Dermis lymphatic vessel endothelial cell (primary cell): ENCODE results near the gene EPHB4. TPM values are rescaled to one million over a fixed set of nuclear protein-coding genes. Genes with fewer than 3 reads are reported as not detected.

ENCODE experiments used
- total RNA-seq: library from RNA; depleted of rRNA; stranded (reverse); fragments of >200 nt; gene quantifications from 2 replicates; pipeline ENCODE4 v1.2.1, GENCODE V29; 2014

The EPHB4 gene
- 414 and 442 TPM in 2 replicates for total RNA-seq

GRCh38 chr7:100827330-100828226 is at the start of gene EPHB4:
TSS of gene EPHB4 (minus strand) at chr7:100827523. CDS start at chr7:100827030, 493 bp downstream.

GRCh38 chr7:100874577-100875355 is 47.4 kb upstream of the EPHB4 start, which contains the start of gene SRRT:
TSS of gene SRRT (plus strand) at chr7:100875103. CDS start at chr7:100875591, 488 bp downstream.

GRCh38 chr7:100867040-100867775 is 39.9 kb upstream of the EPHB4 start, which contains the start of gene TRIP6:
TSS of gene TRIP6 (plus strand) at chr7:100867387. CDS start at chr7:100867498, 111 bp downstream.

GRCh38 chr7:100852048-100852872 is 24.9 kb upstream of the EPHB4 start, which contains the start of gene SLC12A9:
TSS of gene SLC12A9 (plus strand) at chr7:100852713. CDS start at chr7:100854198, 1,485 bp downstream.

Other genes starting within 250 kb of the EPHB4 start
- 4.4 and 5.5 TPM in 2 replicates for gene LRCH4, start 241.4 kb downstream of the EPHB4 start, total RNA-seq
- gene FBXO24, start 241.2 kb downstream of the EPHB4 start, total RNA-seq = 0.09 and 0.11 TPM in 2 replicates
- 0.09 and 0.11 TPM in 2 replicates for gene PCOLCE, start 225.2 kb downstream of the EPHB4 start, total RNA-seq
- 5.4 and 6.4 TPM in 2 replicates for gene MOSPD3, start 215.0 kb downstream of the EPHB4 start, total RNA-seq
- gene TFR2, start 186.0 kb downstream of the EPHB4 start, total RNA-seq = 0.17 and 0.54 TPM in 2 replicates
- gene ACTL6B, start 171.1 kb downstream of the EPHB4 start, total RNA-seq = not detected in 2 replicates
- gene GNB2, start 153.8 kb downstream of the EPHB4 start, total RNA-seq = 53.7 and 59.7 TPM in 2 replicates
- 14.4 and 16.0 TPM in 2 replicates for gene GIGYF1, start 133.3 kb downstream of the EPHB4 start, total RNA-seq
- gene POP7, start 121.4 kb downstream of the EPHB4 start, total RNA-seq = 21.2 and 24.1 TPM in 2 replicates
- not detected in 2 replicates for gene EPO, start 107.1 kb downstream of the EPHB4 start, total RNA-seq
- not detected in 2 replicates for gene ZAN, start 93.9 kb downstream of the EPHB4 start, total RNA-seq
- 43.7 and 46.3 TPM in 2 replicates for gene SLC12A9, start 25.2 kb upstream of the EPHB4 start, total RNA-seq
- 45.0 and 48.9 TPM in 2 replicates for gene TRIP6, start 39.9 kb upstream of the EPHB4 start, total RNA-seq
- gene SRRT, start 47.6 kb upstream of the EPHB4 start, total RNA-seq = 33.5 and 41.1 TPM in 2 replicates
- 2.2 and 3.1 TPM in 2 replicates for gene UFSP1, start 62.2 kb upstream of the EPHB4 start, total RNA-seq
- 2.2 and 5.1 TPM in 2 replicates for gene ACHE, start 68.4 kb upstream of the EPHB4 start, total RNA-seq
- under 0.01 TPM in 1 of 2 replicates, not detected in the other for gene MUC3A, start 122.0 kb upstream of the EPHB4 start, total RNA-seq
- not detected in 2 replicates for gene MUC12, start 142.0 kb upstream of the EPHB4 start, total RNA-seq
- gene MUC17, start 192.6 kb upstream of the EPHB4 start, total RNA-seq = not detected in 2 replicates